Right atrium auricular region (tissue), 2 donors: ENCODE data around the gene PRCC. TPM values are rescaled to one million over a fixed set of nuclear protein-coding genes. Genes with fewer than 3 reads are reported as not detected.

Experiments
- DNase-seq: peaks from one replicate; pipeline ENCODE4 v3.0.0-alpha.2; 2019; ENCODE audit warnings: low spot score
- H3K27ac ChIP-seq, 2 donors: fragments of 200-600 bp; sonication (generic); 1 replicate in 1 of 2; 2 replicates in 1 of 2; pipeline ENCODE4 v1.5.1; 2016 to 2019
- H3K27me3 ChIP-seq, 2 donors: fragments of 200-600 bp; sonication (generic); one replicate each; pipeline versions ENCODE4 v1.5.1 to v1.6.0; 2017 to 2019
- H3K36me3 ChIP-seq: fragments of 200-600 bp; sonication (generic); one replicate; pipeline ENCODE4 v1.5.1; 2016
- H3K4me1 ChIP-seq, 2 donors: fragments of 200-600 bp; sonication (generic); one replicate each; pipeline versions ENCODE4 v1.5.1 to v1.6.0; 2017 to 2019
- H3K4me3 ChIP-seq, 2 donors: fragments of 200-600 bp; sonication (generic); 1 replicate in 1 of 2; 2 replicates in 1 of 2; pipeline ENCODE4 v1.5.1; 2017 to 2019; ENCODE audit warnings: mild to moderate bottlenecking in 1 of 2, moderate library complexity in 1 of 2
- H3K9me3 ChIP-seq, 2 donors: fragments of 200-600 bp; sonication (generic); one replicate each; pipeline ENCODE4 v1.5.1; 2019
- total RNA-seq, 2 donors: library from RNA; depleted of rRNA; stranded (reverse); fragments of >200 nt; gene quantifications; one replicate each; pipeline ENCODE4 v1.1.0, GENCODE V29; 2016
- TF ChIP-seq, protein P1 (sequence below), 2 donors: fragments of 200-600 bp; sonication (generic); IDR thresholded peaks; one replicate each; pipeline ENCODE4 v1.5.1; 2019; ENCODE audit warnings: antibody characterized with exemption in 2 of 2

The PRCC gene
- total RNA-seq, 2 donors from 2014 or later, result 29.8 to 34.3 TPM

DNA sequence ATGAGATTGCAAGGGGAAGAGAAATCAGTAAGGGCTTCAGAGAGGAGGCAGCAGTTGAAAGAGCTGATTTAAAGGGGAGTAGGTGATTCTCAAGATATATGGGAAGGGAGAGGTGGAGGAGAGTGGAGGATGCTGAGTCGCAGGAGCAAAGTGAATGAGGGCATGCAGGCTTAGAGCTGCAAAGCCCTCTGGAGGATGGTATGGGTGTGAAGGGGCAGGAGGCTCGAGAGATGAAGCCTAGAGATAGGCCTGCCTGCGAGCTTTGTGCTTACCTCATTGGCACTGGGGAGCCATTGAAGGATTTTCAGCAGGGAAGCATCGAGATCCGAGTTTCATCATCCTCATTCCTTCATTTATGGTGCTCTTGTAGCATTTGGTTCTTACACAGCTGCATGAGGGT is 65.1 kb downstream of the PRCC start:
- DNase-seq, result no peak

DNA sequence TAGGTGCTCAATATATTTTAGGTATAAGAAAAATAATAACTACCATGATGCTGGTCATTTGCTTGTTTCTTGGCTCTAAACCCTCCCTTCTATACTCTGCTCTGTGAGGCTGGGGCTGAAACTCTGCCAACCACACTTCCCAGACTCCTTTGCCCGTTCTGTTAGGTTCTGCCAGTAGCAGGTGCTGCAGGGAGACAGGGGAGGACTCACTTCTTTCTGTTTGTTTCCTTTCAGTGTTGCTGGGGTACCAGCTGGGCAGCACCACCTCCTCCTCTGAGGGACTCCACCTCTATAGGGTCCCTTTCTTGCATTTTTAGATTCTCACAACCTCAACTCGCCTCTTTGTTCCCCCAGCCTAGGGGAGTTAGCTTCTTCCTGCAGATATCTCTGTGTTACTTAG is 66.3 kb downstream of the PRCC start:
- H3K4me3 ChIP-seq, result no peak overlapping the region
- no peaks in the 10 kb centered on the region for H3K36me3 ChIP-seq
- TF ChIP-seq, protein P1, sequence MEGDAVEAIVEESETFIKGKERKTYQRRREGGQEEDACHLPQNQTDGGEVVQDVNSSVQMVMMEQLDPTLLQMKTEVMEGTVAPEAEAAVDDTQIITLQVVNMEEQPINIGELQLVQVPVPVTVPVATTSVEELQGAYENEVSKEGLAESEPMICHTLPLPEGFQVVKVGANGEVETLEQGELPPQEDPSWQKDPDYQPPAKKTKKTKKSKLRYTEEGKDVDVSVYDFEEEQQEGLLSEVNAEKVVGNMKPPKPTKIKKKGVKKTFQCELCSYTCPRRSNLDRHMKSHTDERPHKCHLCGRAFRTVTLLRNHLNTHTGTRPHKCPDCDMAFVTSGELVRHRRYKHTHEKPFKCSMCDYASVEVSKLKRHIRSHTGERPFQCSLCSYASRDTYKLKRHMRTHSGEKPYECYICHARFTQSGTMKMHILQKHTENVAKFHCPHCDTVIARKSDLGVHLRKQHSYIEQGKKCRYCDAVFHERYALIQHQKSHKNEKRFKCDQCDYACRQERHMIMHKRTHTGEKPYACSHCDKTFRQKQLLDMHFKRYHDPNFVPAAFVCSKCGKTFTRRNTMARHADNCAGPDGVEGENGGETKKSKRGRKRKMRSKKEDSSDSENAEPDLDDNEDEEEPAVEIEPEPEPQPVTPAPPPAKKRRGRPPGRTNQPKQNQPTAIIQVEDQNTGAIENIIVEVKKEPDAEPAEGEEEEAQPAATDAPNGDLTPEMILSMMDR (IDR thresholded peaks at IDR 0.05), result no peak
- H3K9me3 ChIP-seq, result no peaks in the 10 kb centered on the region
- H3K27ac ChIP-seq, result no peak overlapping the region
- H3K27me3 ChIP-seq, result no peaks in the 10 kb centered on the region
- H3K4me1 ChIP-seq, result no peaks in the 10 kb centered on the region
- DNase-seq, result no peak

More for the DNA sequence above, 65.1 kb downstream of the PRCC start:
- Histone ChIP-seq H3K27me3 (no peaks in the 10 kb centered on the region), H3K9me3 (no peaks in the 10 kb centered on the region), H3K4me1 (no peaks in the 10 kb centered on the region), H3K36me3 (no peaks in the 10 kb centered on the region), H3K27ac (no peak overlapping the region), H3K4me3 (no peak overlapping the region)
- TF ChIP-seq, protein P1 (IDR thresholded peaks at IDR 0.05), result no peak

DNA sequence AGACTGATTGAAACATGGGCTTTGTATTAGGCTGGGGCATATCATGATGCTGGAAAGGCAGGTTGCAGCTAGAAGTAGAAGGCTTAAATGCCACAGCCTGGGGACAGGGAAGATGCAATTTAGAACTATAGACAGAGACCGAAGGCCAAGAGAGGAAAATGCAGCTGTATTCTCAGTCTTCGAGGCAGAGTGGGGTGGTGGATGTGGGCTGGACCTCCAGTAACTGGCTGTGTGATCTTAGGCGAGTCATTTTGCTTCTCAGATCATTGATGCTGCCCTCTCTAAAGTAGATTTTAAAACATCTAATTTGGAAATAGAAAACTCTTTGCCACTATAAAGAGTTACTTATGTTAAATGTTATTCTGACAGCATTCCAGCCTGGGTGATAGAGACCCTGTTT is 67.0 kb downstream of the PRCC start:
- no peak for DNase-seq
- no peak overlapping the region for H3K27ac ChIP-seq
- H3K36me3 ChIP-seq, result no peaks in the 10 kb centered on the region
- H3K9me3 ChIP-seq, result no peaks in the 10 kb centered on the region
- TF ChIP-seq, protein P1 (IDR thresholded peaks at IDR 0.05), result no peak
- no peak overlapping the region for H3K4me3 ChIP-seq
- no peaks in the 10 kb centered on the region for H3K27me3 ChIP-seq
- H3K4me1 ChIP-seq, result peaks cover 0 to 4% of the 10 kb centered on the region in 2 donors

DNA sequence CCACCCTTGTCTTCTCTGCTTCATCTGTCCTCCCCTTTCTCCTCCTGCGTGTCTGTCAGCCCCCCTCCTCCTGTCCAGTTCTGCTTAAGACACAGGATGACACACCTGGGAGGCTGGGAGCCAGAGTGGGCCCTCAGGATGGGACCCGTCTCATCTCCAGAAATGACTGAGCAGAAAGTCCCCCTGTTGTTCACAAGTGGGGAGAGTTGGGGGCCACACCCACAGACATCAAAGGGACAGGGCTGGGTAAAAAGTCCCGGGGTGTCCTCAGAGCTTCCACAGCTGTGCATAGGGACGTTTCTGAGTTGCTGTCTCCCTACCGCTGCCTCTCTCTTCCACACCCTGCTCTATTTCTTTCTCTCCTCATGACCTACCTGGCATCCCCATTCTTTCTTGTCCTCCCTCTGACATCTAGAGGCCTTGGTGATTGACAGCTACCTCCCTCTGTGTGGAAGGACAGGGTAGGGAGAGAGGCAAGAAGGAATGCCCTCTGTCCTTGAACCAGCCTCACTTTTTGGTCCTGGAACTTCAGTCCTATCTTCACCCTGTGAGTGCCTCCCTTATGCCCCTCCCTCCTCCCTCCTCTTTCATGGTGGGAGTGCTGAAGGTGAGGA is 68.8 kb downstream of the PRCC start:
- H3K27ac ChIP-seq, result no peak overlapping the region
- H3K27me3 ChIP-seq, result peaks cover 0 to 5% of the 10 kb centered on the region in 2 donors
- H3K4me1 ChIP-seq, result peaks cover 0 to 4% of the 10 kb centered on the region in 2 donors
- H3K36me3 ChIP-seq, result no peaks in the 10 kb centered on the region
- no peaks in the 10 kb centered on the region for H3K9me3 ChIP-seq
- DNase-seq, result no peak
- no peak overlapping the region for H3K4me3 ChIP-seq
- TF ChIP-seq, protein P1 (IDR thresholded peaks at IDR 0.05), result no peak

DNA sequence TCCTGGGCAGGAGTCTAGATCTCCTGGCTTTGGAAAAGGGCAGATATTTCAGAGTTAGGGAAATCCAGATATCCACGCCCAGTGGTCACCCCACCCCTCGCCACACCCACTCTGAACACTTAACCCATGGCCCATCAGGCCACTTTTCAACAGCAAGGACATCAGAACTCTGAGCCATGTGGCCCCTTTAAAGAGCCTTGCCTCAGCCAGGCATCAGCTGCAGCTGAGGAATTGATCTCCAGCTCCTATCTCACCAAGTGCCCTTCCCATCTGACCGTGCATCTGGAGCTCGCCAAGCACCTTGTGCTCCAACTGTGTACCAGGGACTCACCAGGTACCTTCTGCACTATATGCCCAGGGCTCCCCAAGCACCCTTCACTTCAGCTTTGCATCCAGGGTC is 69.6 kb downstream of the PRCC start:
- DNase-seq, result no peak
- Histone ChIP-seq H3K4me3 (no peak overlapping the region), H3K27ac (no peak overlapping the region), H3K9me3 (no peaks in the 10 kb centered on the region), H3K27me3 (peaks cover 0 to 5% of the 10 kb centered on the region in 2 donors), H3K4me1 (peaks cover 0 to 4% of the 10 kb centered on the region in 2 donors), H3K36me3 (no peaks in the 10 kb centered on the region)
- TF ChIP-seq, protein P1 (IDR thresholded peaks at IDR 0.05), result no peak

DNA sequence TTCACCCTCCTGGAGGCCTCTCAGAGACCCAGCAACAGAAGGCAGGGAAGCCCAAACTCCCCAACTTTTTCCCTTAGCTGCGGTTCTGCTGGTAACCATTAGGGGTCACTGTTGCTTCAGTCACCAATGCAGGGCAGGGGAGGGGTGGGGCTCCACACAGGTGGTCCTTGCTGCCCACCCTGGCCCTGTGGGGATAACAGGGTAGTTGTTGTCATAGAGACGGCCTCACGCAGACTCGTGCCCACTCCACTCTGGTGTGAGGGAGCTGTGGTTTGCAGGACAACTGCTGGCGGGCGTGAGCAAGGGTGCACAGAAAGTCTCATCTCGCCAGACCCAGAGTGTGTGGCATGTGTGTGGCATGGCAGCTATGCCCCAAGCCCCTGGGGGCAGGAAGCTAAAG is 71.6 kb downstream of the PRCC start:
- TF ChIP-seq, protein P1 (IDR thresholded peaks at IDR 0.05), result peak; percentile 87 to 93
- no peak for DNase-seq
- Histone ChIP-seq H3K4me1 (peaks cover 0 to 4% of the 10 kb centered on the region in 2 donors), H3K9me3 (no peaks in the 10 kb centered on the region), H3K27ac (no peak overlapping the region), H3K27me3 (peaks cover 0 to 5% of the 10 kb centered on the region in 2 donors), H3K4me3 (no peak overlapping the region), H3K36me3 (no peaks in the 10 kb centered on the region)
